Endodermal cell (in vitro differentiated cells): ENCODE measurements around the gene RUNX1. TPM values are rescaled to one million over a fixed set of nuclear protein-coding genes. Genes with fewer than 3 reads are reported as not detected.
"Not testable (repeated sequence)": the region's sequence is repeated elsewhere in the genome, so short reads cannot be mapped to it uniquely, and the experiment has no call there.

ENCODE experiments used
- DNase-seq: peaks from one replicate; pipeline ENCODE4 v3.0.0-alpha.2; 2017
- H3K27ac ChIP-seq: 2 replicates; pipeline ENCODE4 v1.5.1; 2013; ENCODE audit warnings: mild to moderate bottlenecking, low read depth, low read length, moderate library complexity
- H3K27me3 ChIP-seq: 2 replicates; pipeline ENCODE4 v1.6.1; 2013; ENCODE audit warnings: mild to moderate bottlenecking, low read length, moderate library complexity; ENCODE audit not compliant: insufficient read depth, control insufficient read depth, poor library complexity, severe bottlenecking
- H3K36me3 ChIP-seq: 2 replicates; pipeline ENCODE4 v1.7.0; 2013; ENCODE audit warnings: mild to moderate bottlenecking, low read length, moderate library complexity; ENCODE audit not compliant: control insufficient read depth, insufficient read depth
- H3K4me1 ChIP-seq: one replicate; pipeline ENCODE4 v1.7.0; 2013; ENCODE audit warnings: low read length; ENCODE audit not compliant: control insufficient read depth, insufficient read depth
- H3K4me3 ChIP-seq: 2 replicates; pipeline ENCODE4 v1.5.1; 2013; ENCODE audit warnings: mild to moderate bottlenecking, low read length, moderate library complexity
- H3K9ac ChIP-seq: 2 replicates; pipeline ENCODE4 v1.6.1; 2013; ENCODE audit warnings: mild to moderate bottlenecking, low read length, moderate library complexity; ENCODE audit not compliant: poor library complexity, severe bottlenecking; ENCODE audit errors: extremely low read depth
- H3K9me3 ChIP-seq: 2 replicates; pipeline ENCODE4 v1.6.1; 2013; ENCODE audit warnings: mild to moderate bottlenecking, low read length, moderate library complexity; ENCODE audit not compliant: control insufficient read depth
- H3K27ac Mint-ChIP-seq: 2 replicates; pipeline ENCODE4 v1.8.0; 2020; ENCODE audit warnings: mixed read lengths
- H3K27me3 Mint-ChIP-seq: 2 replicates; pipeline ENCODE4 v1.8.0; 2021; ENCODE audit warnings: mild to moderate bottlenecking, mixed read lengths; ENCODE audit not compliant: insufficient read depth
- H3K36me3 Mint-ChIP-seq: 2 replicates; pipeline ENCODE4 v1.8.0; 2020; ENCODE audit warnings: low read depth, mixed read lengths
- H3K4me1 Mint-ChIP-seq: 2 replicates; pipeline ENCODE4 v1.8.0; 2020; ENCODE audit warnings: mixed read lengths
- H3K4me3 Mint-ChIP-seq: 2 replicates; pipeline ENCODE4 v1.8.0; 2020; ENCODE audit warnings: mild to moderate bottlenecking, moderate library complexity, mixed read lengths
- H3K9me3 Mint-ChIP-seq: 2 replicates; pipeline ENCODE4 v1.8.0; 2020; ENCODE audit warnings: mild to moderate bottlenecking, mixed read lengths
- WGBS, 2 experiments: methylation state at CpG; one replicate each; pipeline versions ENCODE4 v1.1.5 to v1.1.7; 2013; ENCODE audit warnings: missing lambda C conversion rate in 2 of 2, mixed read lengths in 1 of 2; ENCODE audit not compliant: insufficient coverage in 1 of 2, insufficient read length in 1 of 2; 5-methylcytosine and 5-hydroxymethylcytosine counted together
- total RNA-seq, 2 donors: library from RNA; stranded (reverse); fragmentation: NEBNext Ultra II Directional in 1 of 2; extraction: Animal tissue kit (Norgen Biotek cat#: 25700) in 1 of 2; gene quantifications; 2 replicates in 1 of 2; 3 replicates in 1 of 2; pipeline ENCODE4 v1.2.1, GENCODE V29; 2021
- TF ChIP-seq, protein P1 (sequence below): fragments of 200-600 bp; sonication (generic); conservative IDR thresholded peaks from 2 replicates; pipeline ENCODE4 v1.5.0; 2021; ENCODE audit warnings: antibody characterized with exemption, mild to moderate bottlenecking

The RUNX1 gene
- total RNA-seq, 2 donors from 2014 or later = 0.31 to 2.8 TPM

DNA sequence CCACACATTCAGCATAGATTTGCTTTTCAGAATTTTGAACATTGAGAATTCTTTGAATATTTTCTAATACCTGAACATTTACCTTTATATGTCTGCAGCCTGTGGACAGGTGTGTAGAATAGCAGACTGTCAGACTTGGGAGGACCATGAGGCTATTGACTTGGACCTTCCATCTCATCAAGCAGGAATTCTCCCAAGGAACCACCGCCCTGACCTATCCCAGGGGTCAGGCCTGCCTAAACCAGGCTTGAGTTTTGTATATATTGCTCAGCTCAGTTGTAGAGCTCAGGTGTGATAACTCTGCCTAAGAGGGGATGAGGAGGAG, 53.2 kb downstream of the RUNX1 start:
- Histone ChIP-seq H3K27ac (no peak overlapping the region), H3K4me1 (no peaks in the 10 kb centered on the region), H3K27me3 (no peaks in the 10 kb centered on the region), H3K9me3 (no peaks in the 10 kb centered on the region), H3K4me3 (no peak overlapping the region), H3K9ac (no peak overlapping the region), H3K36me3 (no peaks in the 10 kb centered on the region)
- no peak overlapping the region for H3K27ac Mint-ChIP-seq
- H3K9me3 Mint-ChIP-seq = peaks cover 2% of the 10 kb centered on the region
- no peak for DNase-seq
- no peak overlapping the region for H3K4me3 Mint-ChIP-seq
- WGBS, 2 experiments = 100% methylated on average over 1 of the region's 1 CpG; no CpG with 5 or more reads in 1 of the 2 experiments
- no peaks in the 10 kb centered on the region for H3K36me3 Mint-ChIP-seq
- H3K4me1 Mint-ChIP-seq = peaks cover 7% of the 10 kb centered on the region
- TF ChIP-seq, protein P1, sequence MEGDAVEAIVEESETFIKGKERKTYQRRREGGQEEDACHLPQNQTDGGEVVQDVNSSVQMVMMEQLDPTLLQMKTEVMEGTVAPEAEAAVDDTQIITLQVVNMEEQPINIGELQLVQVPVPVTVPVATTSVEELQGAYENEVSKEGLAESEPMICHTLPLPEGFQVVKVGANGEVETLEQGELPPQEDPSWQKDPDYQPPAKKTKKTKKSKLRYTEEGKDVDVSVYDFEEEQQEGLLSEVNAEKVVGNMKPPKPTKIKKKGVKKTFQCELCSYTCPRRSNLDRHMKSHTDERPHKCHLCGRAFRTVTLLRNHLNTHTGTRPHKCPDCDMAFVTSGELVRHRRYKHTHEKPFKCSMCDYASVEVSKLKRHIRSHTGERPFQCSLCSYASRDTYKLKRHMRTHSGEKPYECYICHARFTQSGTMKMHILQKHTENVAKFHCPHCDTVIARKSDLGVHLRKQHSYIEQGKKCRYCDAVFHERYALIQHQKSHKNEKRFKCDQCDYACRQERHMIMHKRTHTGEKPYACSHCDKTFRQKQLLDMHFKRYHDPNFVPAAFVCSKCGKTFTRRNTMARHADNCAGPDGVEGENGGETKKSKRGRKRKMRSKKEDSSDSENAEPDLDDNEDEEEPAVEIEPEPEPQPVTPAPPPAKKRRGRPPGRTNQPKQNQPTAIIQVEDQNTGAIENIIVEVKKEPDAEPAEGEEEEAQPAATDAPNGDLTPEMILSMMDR = no peak
- H3K27me3 Mint-ChIP-seq = no peaks in the 10 kb centered on the region

DNA sequence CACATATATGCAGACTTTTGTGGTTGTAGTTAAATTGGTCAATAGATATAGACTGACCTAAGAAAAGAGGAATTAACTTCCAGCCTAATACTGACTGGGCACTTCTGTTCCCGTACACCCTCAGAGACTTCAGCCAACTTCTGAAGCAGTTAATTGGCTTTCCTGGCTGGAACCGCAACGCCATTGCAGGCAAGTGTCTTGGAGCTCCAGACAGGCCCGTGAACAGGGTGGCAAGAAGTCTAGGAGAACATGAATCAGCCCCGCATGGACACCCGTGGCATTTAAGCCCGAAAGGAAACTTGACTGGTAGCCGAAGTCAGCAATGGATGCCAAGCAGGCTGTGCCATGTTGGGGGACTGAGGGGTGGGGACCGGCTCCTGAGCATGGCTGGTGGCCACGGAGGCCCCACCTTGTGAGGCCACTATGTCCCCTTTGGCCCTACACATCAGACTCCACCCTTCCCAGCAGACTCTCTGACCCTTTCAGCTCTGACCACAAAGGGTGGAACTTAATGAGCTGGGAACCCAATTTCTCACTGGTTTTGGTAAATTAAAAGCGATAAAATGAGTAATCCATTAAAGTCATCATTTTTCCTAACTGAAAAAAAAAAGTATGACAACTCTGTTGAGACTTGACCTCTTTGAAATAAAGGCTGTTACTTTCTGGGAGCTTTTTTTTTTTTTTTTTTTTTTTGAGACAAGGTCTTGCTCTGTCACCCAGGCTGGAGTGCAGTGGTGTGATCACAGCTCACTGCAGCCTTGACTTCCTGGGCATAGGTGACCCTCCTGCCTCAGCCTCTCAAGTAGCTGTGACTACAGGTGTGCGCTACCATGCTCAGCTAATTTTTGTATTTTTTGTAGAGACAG, 54.1 kb downstream of the RUNX1 start:
- 89 to 100% methylated on average over 7 to 12 of the region's 12 CpGs for WGBS, 2 experiments
- H3K9ac ChIP-seq = no peak overlapping the region
- H3K4me1 ChIP-seq = no peaks in the 10 kb centered on the region
- no peak for DNase-seq
- Mint-ChIP-seq H3K4me3 (no peak overlapping the region), H3K36me3 (no peaks in the 10 kb centered on the region), H3K4me1 (peaks cover 7% of the 10 kb centered on the region), H3K9me3 (peaks cover 1% of the 10 kb centered on the region), H3K27ac (no peak overlapping the region), H3K27me3 (no peaks in the 10 kb centered on the region)
- no peak overlapping the region for H3K27ac ChIP-seq
- no peaks in the 10 kb centered on the region for H3K27me3 ChIP-seq
- H3K9me3 ChIP-seq = no peaks in the 10 kb centered on the region
- H3K4me3 ChIP-seq = no peak overlapping the region
- no peaks in the 10 kb centered on the region for H3K36me3 ChIP-seq
- TF ChIP-seq, protein P1 = no peak

DNA sequence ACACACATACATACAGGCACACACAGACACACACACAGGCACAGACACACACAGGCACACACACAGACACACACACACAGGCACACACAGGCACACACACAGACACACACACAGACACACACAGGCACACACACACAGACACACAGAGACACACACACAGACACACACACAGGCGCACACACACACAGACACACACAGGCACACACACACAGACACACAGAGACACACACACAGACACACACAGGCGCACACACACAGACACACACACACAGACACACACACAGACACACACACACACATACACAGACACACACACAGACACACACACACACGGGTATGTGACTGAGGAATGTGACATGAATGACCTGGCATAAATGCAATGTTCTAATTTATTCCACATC, 55.6 kb downstream of the RUNX1 start:
- H3K9ac ChIP-seq, H3K27me3 Mint-ChIP-seq, H3K27ac Mint-ChIP-seq, H3K4me3 ChIP-seq, H3K4me1 ChIP-seq, H3K27ac ChIP-seq, H3K4me3 Mint-ChIP-seq, H3K36me3 Mint-ChIP-seq, H3K27me3 ChIP-seq, H3K9me3 ChIP-seq, H3K9me3 Mint-ChIP-seq, DNase-seq, H3K4me1 Mint-ChIP-seq, H3K36me3 ChIP-seq: not testable (repeated sequence)
- 84 to 92% methylated on average over 2 to 3 of the region's 3 CpGs for WGBS, 2 experiments
